Renal cortical epithelial cell (primary cell): ENCODE measurements around the gene KCNQ5. TPM values are rescaled to one million over a fixed set of nuclear protein-coding genes. Genes with fewer than 3 reads are reported as not detected.
"Not testable (repeated sequence)": the region's sequence is repeated elsewhere in the genome, so short reads cannot be mapped to it uniquely, and the experiment has no call there.

Experiments
- DNase-seq: peaks from one replicate; pipeline ENCODE4 v3.0.0-alpha.2; 2011; ENCODE audit warnings: low read depth
- total RNA-seq: library from RNA; depleted of rRNA; stranded (reverse); fragments of >200 nt; gene quantifications from 2 replicates; pipeline ENCODE4 v1.2.3, GENCODE V29; 2014

KCNQ5 gene
- total RNA-seq, 1 donor from 2014 or later: under 0.01 TPM

- no peak for DNase-seq
Measured at GRCh38 chr6:73177221-73177944, 555.5 kb downstream of the KCNQ5 start.

- peak; percentile 12 for DNase-seq
Measured at GRCh38 chr6:73180076-73180738, 558.3 kb downstream of the KCNQ5 start.

GRCh38 chr6:73180763-73181619, 559.1 kb downstream of the KCNQ5 start:
- DNase-seq: peak; percentile 80

- no peak for DNase-seq
Measured at GRCh38 chr6:73182021-73182607, 560.2 kb downstream of the KCNQ5 start.

GRCh38 chr6:73193302-73193701, 571.4 kb downstream of the KCNQ5 start:
- DNase-seq: not testable (repeated sequence)

- DNase-seq: no peak
Measured at GRCh38 chr6:73194744-73195143, 572.9 kb downstream of the KCNQ5 start.

- DNase-seq: no peak
Measured at GRCh38 chr6:73200247-73200646, 578.4 kb downstream of the KCNQ5 start.

GRCh38 chr6:73200735-73201134, 578.9 kb downstream of the KCNQ5 start:
- no peak for DNase-seq

- DNase-seq: no peak
Measured at GRCh38 chr6:73203098-73203497, 581.2 kb downstream of the KCNQ5 start.

- DNase-seq: no peak
Measured at GRCh38 chr6:73204252-73204651, 582.4 kb downstream of the KCNQ5 start.

- no peak for DNase-seq
Measured at GRCh38 chr6:73207221-73207837, 585.5 kb downstream of the KCNQ5 start.

GRCh38 chr6:73209117-73209516, 587.3 kb downstream of the KCNQ5 start:
- DNase-seq: no peak

- no peak for DNase-seq
Measured at GRCh38 chr6:73216859-73217258, 595.0 kb downstream of the KCNQ5 start.

- no peak for DNase-seq
Measured at GRCh38 chr6:73225396-73225795, 603.5 kb downstream of the KCNQ5 start, which contains the start of gene KHDC1L. Gene KHDC1L (minus strand): TSS chr6:73225496. CDS start chr6:73225408, 88 bp downstream.

GRCh38 chr6:73227606-73228255, 605.9 kb downstream of the KCNQ5 start:
- DNase-seq: no peak

GRCh38 chr6:73231986-73232391, 610.1 kb downstream of the KCNQ5 start:
- DNase-seq: peak; percentile 28

- DNase-seq: no peak
Measured at GRCh38 chr6:73233048-73233447, 611.2 kb downstream of the KCNQ5 start.

GRCh38 chr6:73233971-73234370, 612.1 kb downstream of the KCNQ5 start:
- DNase-seq: not testable (repeated sequence)

GRCh38 chr6:73234733-73235132, 612.9 kb downstream of the KCNQ5 start:
- DNase-seq: peak; percentile 47

- DNase-seq: peak; percentile 56
Measured at GRCh38 chr6:73236144-73236750, 614.4 kb downstream of the KCNQ5 start.
